HepG2 (cell line): ENCODE data around the gene PDZD8. TPM values are rescaled to one million over a fixed set of nuclear protein-coding genes. Genes with fewer than 3 reads are reported as not detected.
A peak's percentile ranks its signal among the peaks of the same experiment; 100 is the strongest.

Source experiments
- ATAD3A ChIP-seq: sonication (generic); formaldehyde crosslinking; IDR thresholded peaks from 2 replicates; pipeline ENCODE4 v1.4.0; 2020; ENCODE audit warnings: missing genetic modification reagents
- BHLHE40 ChIP-seq: IDR thresholded peaks from 2 replicates; pipeline ENCODE4 v1.6.1; 2011; ENCODE audit warnings: low read length, improper control_type of control experiment
- CREB1 ChIP-seq, 2 experiments: fragments of 450-650 bp in 1 of 2; IDR thresholded peaks; 2 replicates each; pipeline ENCODE4 v1.6.1; 2016 to 2017; ENCODE audit warnings: control low read depth in 1 of 2, mild to moderate bottlenecking in 1 of 2, missing compliant biosample characterization in 1 of 2, missing genetic modification characterization in 1 of 2
- DMAP1 ChIP-seq: IDR thresholded peaks from 2 replicates; pipeline ENCODE4 v1.6.1; 2016
- GTF3A ChIP-seq: sonication (generic); formaldehyde crosslinking; conservative IDR thresholded peaks from 2 replicates; pipeline ENCODE4 v1.4.0; 2020; ENCODE audit warnings: mild to moderate bottlenecking, missing genetic modification reagents
- HMGA1 ChIP-seq: sonication (generic); formaldehyde crosslinking; conservative IDR thresholded peaks from 2 replicates; pipeline ENCODE4 v1.4.0; 2020; ENCODE audit warnings: missing genetic modification reagents
- SMAD9 ChIP-seq: sonication (generic); formaldehyde crosslinking; IDR thresholded peaks from 2 replicates; pipeline ENCODE4 v1.5.1; 2020; ENCODE audit warnings: mild to moderate bottlenecking, missing genetic modification reagents
- TBX2 ChIP-seq: sonication (generic); formaldehyde crosslinking; IDR thresholded peaks from 2 replicates; pipeline ENCODE4 v1.5.0; 2020; ENCODE audit warnings: missing genetic modification reagents, mild to moderate bottlenecking, borderline replicate concordance
- TOPORS ChIP-seq: sonication (generic); formaldehyde crosslinking; IDR thresholded peaks from 2 replicates; pipeline ENCODE4 v1.8.0; 2023; ENCODE audit warnings: mild to moderate bottlenecking, missing genetic modification reagents
- ZMYM4 ChIP-seq: sonication (generic); formaldehyde crosslinking; IDR thresholded peaks from 2 replicates; pipeline ENCODE4 v1.8.1; 2023; ENCODE audit warnings: mild to moderate bottlenecking, missing genetic modification reagents
- ZNF136 ChIP-seq: sonication (generic); formaldehyde crosslinking; IDR thresholded peaks from 2 replicates; pipeline ENCODE4 v1.8.1; 2022; ENCODE audit warnings: low read depth, mild to moderate bottlenecking, moderate library complexity, missing genetic modification reagents
- ZNF354B ChIP-seq: sonication (generic); formaldehyde crosslinking; IDR thresholded peaks from 2 replicates; pipeline ENCODE4 v1.8.0; 2022; ENCODE audit warnings: mild to moderate bottlenecking, missing genetic modification reagents
- ZNF816 ChIP-seq: sonication (generic); formaldehyde crosslinking; IDR thresholded peaks from 2 replicates; pipeline ENCODE4 v1.8.0; 2022; ENCODE audit warnings: missing genetic modification reagents, mild to moderate bottlenecking, borderline replicate concordance
- polyA plus RNA-seq, 8 experiments: library from polyadenylated mRNA; depleted of rRNA in 3 of 8; stranded (reverse) in 7 of 8; unstranded in 1 of 8; fragments of >200 nt; fragmentation: Illumina TruSeq in 4 of 8; extraction: Trizol in 4 of 8; gene quantifications; 2 replicates each; pipeline versions ENCODE4 v1.2.1 to v1.2.3, GENCODE V29; 2011 to 2016; ENCODE audit warnings: low read depth in 4 of 8, missing spikeins in 1 of 8, mixed read lengths in 1 of 8; ENCODE audit not compliant: insufficient read depth in 1 of 8
- total RNA-seq, 5 experiments: library from RNA; depleted of rRNA; stranded (reverse); fragments of >200 nt; fragmentation: Illumina TruSeq; extraction: Trizol; gene quantifications; 2 replicates each; pipeline ENCODE4 v1.2.3, GENCODE V29; 2016; ENCODE audit warnings: low read depth in 1 of 5
- TF ChIP-seq, protein P1 (sequence below): sonication (generic); formaldehyde crosslinking; IDR thresholded peaks from 2 replicates; pipeline ENCODE4 v1.4.0; 2020; ENCODE audit warnings: missing genetic modification reagents
- TF ChIP-seq, protein P2 (sequence below): sonication (generic); formaldehyde crosslinking; IDR thresholded peaks from 2 replicates; pipeline ENCODE4 v1.4.0; 2020; ENCODE audit warnings: missing genetic modification reagents, borderline replicate concordance
- TF ChIP-seq, protein P3 (sequence below): sonication (generic); formaldehyde crosslinking; IDR thresholded peaks from 2 replicates; pipeline ENCODE4; 2020; ENCODE audit warnings: missing genetic modification reagents, mild to moderate bottlenecking, borderline replicate concordance
- TF ChIP-seq, protein P4 (sequence below): sonication (generic); formaldehyde crosslinking; IDR thresholded peaks from 2 replicates; pipeline ENCODE4 v1.5.0; 2020; ENCODE audit warnings: missing genetic modification reagents

PDZD8 gene
- total and polyA plus RNA-seq, 2 of the 13 experiments (the other 11 are each of a cell fraction or from before 2014, with no cell fraction given): 11.2 to 32.0 TPM

DNA sequence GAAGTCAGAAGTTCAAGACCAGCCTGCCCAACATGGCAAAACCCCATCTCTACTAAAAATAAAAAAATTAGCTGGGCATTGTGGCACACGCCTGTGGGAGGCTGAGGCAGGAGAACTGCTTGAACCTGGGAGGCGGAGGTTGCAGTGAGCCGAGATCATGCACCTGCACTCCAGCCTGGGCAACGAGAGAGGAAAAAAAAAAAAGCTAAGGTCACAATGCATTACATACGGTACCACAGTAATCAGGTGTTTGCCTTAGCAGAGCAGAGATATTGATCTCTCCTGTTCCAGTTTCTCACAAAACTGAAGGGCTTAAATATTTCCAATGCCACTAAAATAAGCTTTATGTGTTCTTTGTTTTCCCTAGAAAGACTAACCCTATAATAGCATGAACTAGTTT lies 7.5 kb downstream of the PDZD8 start (continued):
- no peak for TF ChIP-seq ATAD3A
- TF ChIP-seq, protein P1, sequence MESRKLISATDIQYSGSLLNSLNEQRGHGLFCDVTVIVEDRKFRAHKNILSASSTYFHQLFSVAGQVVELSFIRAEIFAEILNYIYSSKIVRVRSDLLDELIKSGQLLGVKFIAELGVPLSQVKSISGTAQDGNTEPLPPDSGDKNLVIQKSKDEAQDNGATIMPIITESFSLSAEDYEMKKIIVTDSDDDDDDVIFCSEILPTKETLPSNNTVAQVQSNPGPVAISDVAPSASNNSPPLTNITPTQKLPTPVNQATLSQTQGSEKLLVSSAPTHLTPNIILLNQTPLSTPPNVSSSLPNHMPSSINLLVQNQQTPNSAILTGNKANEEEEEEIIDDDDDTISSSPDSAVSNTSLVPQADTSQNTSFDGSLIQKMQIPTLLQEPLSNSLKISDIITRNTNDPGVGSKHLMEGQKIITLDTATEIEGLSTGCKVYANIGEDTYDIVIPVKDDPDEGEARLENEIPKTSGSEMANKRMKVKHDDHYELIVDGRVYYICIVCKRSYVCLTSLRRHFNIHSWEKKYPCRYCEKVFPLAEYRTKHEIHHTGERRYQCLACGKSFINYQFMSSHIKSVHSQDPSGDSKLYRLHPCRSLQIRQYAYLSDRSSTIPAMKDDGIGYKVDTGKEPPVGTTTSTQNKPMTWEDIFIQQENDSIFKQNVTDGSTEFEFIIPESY: no peak
- TF ChIP-seq ZNF136: no peak
- TF ChIP-seq, protein P2, sequence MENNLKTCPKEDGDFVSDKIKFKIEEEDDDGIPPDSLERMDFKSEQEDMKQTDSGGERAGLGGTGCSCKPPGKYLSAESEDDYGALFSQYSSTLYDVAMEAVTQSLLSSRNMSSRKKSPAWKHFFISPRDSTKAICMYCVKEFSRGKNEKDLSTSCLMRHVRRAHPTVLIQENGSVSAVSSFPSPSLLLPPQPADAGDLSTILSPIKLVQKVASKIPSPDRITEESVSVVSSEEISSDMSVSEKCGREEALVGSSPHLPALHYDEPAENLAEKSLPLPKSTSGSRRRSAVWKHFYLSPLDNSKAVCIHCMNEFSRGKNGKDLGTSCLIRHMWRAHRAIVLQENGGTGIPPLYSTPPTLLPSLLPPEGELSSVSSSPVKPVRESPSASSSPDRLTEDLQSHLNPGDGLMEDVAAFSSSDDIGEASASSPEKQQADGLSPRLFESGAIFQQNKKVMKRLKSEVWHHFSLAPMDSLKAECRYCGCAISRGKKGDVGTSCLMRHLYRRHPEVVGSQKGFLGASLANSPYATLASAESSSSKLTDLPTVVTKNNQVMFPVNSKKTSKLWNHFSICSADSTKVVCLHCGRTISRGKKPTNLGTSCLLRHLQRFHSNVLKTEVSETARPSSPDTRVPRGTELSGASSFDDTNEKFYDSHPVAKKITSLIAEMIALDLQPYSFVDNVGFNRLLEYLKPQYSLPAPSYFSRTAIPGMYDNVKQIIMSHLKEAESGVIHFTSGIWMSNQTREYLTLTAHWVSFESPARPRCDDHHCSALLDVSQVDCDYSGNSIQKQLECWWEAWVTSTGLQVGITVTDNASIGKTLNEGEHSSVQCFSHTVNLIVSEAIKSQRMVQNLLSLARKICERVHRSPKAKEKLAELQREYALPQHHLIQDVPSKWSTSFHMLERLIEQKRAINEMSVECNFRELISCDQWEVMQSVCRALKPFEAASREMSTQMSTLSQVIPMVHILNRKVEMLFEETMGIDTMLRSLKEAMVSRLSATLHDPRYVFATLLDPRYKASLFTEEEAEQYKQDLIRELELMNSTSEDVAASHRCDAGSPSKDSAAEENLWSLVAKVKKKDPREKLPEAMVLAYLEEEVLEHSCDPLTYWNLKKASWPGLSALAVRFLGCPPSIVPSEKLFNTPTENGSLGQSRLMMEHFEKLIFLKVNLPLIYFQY (CRISPR knock-in tag): no peak
- TF ChIP-seq CREB1 (IDR thresholded peaks at IDR 0.05): no peak
- TF ChIP-seq CREB1 (CRISPR knock-in tag; IDR thresholded peaks at IDR 0.05): peak; percentile 40; the same call in 1 of the 2 replicates
- TF ChIP-seq SMAD9: no peak
- peak; percentile 36; the same call in 1 of the 2 replicates for TF ChIP-seq TBX2 (CRISPR knock-in tag)
- no peak for TF ChIP-seq HMGA1 (CRISPR knock-in tag)
- TF ChIP-seq DMAP1 (CRISPR knock-in tag): no peak
- TF ChIP-seq GTF3A (CRISPR knock-in tag): no peak
- TF ChIP-seq, protein P3, sequence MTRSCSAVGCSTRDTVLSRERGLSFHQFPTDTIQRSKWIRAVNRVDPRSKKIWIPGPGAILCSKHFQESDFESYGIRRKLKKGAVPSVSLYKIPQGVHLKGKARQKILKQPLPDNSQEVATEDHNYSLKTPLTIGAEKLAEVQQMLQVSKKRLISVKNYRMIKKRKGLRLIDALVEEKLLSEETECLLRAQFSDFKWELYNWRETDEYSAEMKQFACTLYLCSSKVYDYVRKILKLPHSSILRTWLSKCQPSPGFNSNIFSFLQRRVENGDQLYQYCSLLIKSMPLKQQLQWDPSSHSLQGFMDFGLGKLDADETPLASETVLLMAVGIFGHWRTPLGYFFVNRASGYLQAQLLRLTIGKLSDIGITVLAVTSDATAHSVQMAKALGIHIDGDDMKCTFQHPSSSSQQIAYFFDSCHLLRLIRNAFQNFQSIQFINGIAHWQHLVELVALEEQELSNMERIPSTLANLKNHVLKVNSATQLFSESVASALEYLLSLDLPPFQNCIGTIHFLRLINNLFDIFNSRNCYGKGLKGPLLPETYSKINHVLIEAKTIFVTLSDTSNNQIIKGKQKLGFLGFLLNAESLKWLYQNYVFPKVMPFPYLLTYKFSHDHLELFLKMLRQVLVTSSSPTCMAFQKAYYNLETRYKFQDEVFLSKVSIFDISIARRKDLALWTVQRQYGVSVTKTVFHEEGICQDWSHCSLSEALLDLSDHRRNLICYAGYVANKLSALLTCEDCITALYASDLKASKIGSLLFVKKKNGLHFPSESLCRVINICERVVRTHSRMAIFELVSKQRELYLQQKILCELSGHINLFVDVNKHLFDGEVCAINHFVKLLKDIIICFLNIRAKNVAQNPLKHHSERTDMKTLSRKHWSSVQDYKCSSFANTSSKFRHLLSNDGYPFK (CRISPR knock-in tag): no peak
- no peak for TF ChIP-seq TOPORS (CRISPR knock-in tag)
- TF ChIP-seq, protein P4, sequence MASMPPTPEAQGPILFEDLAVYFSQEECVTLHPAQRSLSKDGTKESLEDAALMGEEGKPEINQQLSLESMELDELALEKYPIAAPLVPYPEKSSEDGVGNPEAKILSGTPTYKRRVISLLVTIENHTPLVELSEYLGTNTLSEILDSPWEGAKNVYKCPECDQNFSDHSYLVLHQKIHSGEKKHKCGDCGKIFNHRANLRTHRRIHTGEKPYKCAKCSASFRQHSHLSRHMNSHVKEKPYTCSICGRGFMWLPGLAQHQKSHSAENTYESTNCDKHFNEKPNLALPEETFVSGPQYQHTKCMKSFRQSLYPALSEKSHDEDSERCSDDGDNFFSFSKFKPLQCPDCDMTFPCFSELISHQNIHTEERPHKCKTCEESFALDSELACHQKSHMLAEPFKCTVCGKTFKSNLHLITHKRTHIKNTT: no peak
- peak; percentile 46; the same call in 1 of the 2 replicates for TF ChIP-seq ZMYM4
- TF ChIP-seq ZNF354B (CRISPR knock-in tag): no peak
- TF ChIP-seq BHLHE40: no peak
- 0 out of 2 replicates have a peak, but pooled peaks have one; percentile 49 for TF ChIP-seq ZNF816 (CRISPR knock-in tag)
